HL-60 (cell line): Measurements from ENCODE around the gene DLK1.

Source experiments
- CTCF ChIP-seq: IDR thresholded peaks from one replicate; pipeline ENCODE4 v1.5.1; 2011; ENCODE audit warnings: low read length, control low read depth, inconsistent platforms; ENCODE audit not compliant: insufficient read depth
- GABPA ChIP-seq: IDR thresholded peaks from 2 replicates; pipeline ENCODE4 v1.6.1; 2012; ENCODE audit warnings: low read depth
- POLR2AphosphoS5 ChIP-seq: IDR thresholded peaks from 2 replicates; pipeline ENCODE4 v1.6.1; 2012; ENCODE audit warnings: low read depth
- REST ChIP-seq: IDR thresholded peaks from 2 replicates; pipeline ENCODE4 v1.6.1; 2012; ENCODE audit warnings: low read depth; ENCODE audit not compliant: insufficient replicate concordance
- SPI1 ChIP-seq: IDR thresholded peaks from 2 replicates; pipeline ENCODE4 v1.6.1; 2012; ENCODE audit warnings: low read depth, mild to moderate bottlenecking, borderline replicate concordance

GRCh38 chr14:100684961-100685360 lies 41.7 kb upstream of the DLK1 start:
- TF ChIP-seq CTCF (no peak), REST (no peak), GABPA (no peak), POLR2AphosphoS5 (no peak), SPI1 (no peak)
